WTC11 (cell line): ENCODE measurements around the gene LFNG.

Source experiments
- CBFB ChIP-seq: sonication (generic); formaldehyde crosslinking; IDR thresholded peaks from 2 replicates; pipeline ENCODE4 v1.8.1; 2022; ENCODE audit warnings: mild to moderate bottlenecking, low read depth, missing genetic modification reagents
- CREB1 ChIP-seq: sonication (generic); formaldehyde crosslinking; IDR thresholded peaks from 2 replicates; pipeline ENCODE4 v1.8.0; 2023; ENCODE audit warnings: mild to moderate bottlenecking, missing genetic modification reagents
- CTCF ChIP-seq: fragments of 200-600 bp; IDR thresholded peaks from 2 replicates; pipeline ENCODE4 v1.8.0; 2022; ENCODE audit warnings: antibody characterized with exemption
- FOXK1 ChIP-seq: sonication (generic); formaldehyde crosslinking; IDR thresholded peaks from 2 replicates; pipeline ENCODE4 v1.8.0; 2022; ENCODE audit warnings: mild to moderate bottlenecking, moderate library complexity, missing genetic modification reagents
- IRF2 ChIP-seq: sonication (generic); formaldehyde crosslinking; IDR thresholded peaks from 2 replicates; pipeline ENCODE4 v1.8.0; 2022; ENCODE audit warnings: low read depth, missing genetic modification reagents, borderline replicate concordance
- NR2C2 ChIP-seq: sonication (generic); formaldehyde crosslinking; IDR thresholded peaks from 2 replicates; pipeline ENCODE4 v1.8.0; 2022; ENCODE audit warnings: mild to moderate bottlenecking, missing genetic modification reagents
- RELA ChIP-seq: sonication (generic); formaldehyde crosslinking; IDR thresholded peaks from 2 replicates; pipeline ENCODE4 v1.8.1; 2022; ENCODE audit warnings: missing genetic modification reagents, mild to moderate bottlenecking, borderline replicate concordance
- SP1 ChIP-seq: sonication (generic); formaldehyde crosslinking; conservative IDR thresholded peaks from 2 replicates; pipeline ENCODE4 v1.8.1; 2022; ENCODE audit warnings: missing genetic modification reagents
- TEAD4 ChIP-seq: sonication (generic); formaldehyde crosslinking; IDR thresholded peaks from 2 replicates; pipeline ENCODE4 v1.8.0; 2022; ENCODE audit warnings: mild to moderate bottlenecking, missing genetic modification reagents
- USF2 ChIP-seq: sonication (generic); formaldehyde crosslinking; IDR thresholded peaks from 2 replicates; pipeline ENCODE4 v1.8.1; 2023; ENCODE audit warnings: mild to moderate bottlenecking, missing genetic modification reagents, moderate library complexity
- ZBTB43 ChIP-seq: sonication (generic); formaldehyde crosslinking; IDR thresholded peaks from 2 replicates; pipeline ENCODE4 v1.8.1; 2023; ENCODE audit warnings: mild to moderate bottlenecking, missing genetic modification reagents
- ZNF416 ChIP-seq: fragments of 250-450 bp; sonication (Bioruptor Pico); IDR thresholded peaks from 2 replicates; pipeline ENCODE4 v1.9.0; 2021; ENCODE audit warnings: mild to moderate bottlenecking, inconsistent platforms
- TF ChIP-seq, protein P1 (sequence below): sonication (generic); formaldehyde crosslinking; IDR thresholded peaks from 2 replicates; pipeline ENCODE4 v1.8.1; 2022; ENCODE audit warnings: low read depth, missing genetic modification reagents, borderline replicate concordance

DNA sequence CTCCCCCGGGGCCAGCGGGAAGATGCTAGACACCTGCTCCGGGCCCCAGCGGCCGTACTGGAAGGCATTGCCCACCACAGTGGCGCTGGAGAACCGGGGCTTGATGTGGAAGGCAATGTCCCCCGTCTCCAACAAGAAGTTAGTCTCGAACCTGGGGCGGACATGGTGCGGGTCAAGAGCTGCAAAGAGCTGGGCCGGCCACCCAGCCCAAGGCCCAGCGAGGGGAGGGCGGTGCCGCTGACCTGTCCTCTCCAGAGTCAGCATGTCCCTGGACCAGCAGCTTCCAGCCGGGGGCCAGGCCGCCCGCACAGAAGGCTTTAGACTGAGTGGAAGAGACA, 43.9 kb upstream of the LFNG start:
- TF ChIP-seq CTCF (no peak), SP1 (CRISPR knock-in tag) (no peak), CBFB (CRISPR knock-in tag) (no peak), USF2 (CRISPR knock-in tag) (no peak), TEAD4 (no peak), ZBTB43 (CRISPR knock-in tag) (no peak), ZNF416 (CRISPR knock-in tag) (no peak), RELA (no peak), IRF2 (CRISPR knock-in tag) (no peak), CREB1 (CRISPR knock-in tag) (no peak), NR2C2 (no peak), FOXK1 (CRISPR knock-in tag) (no peak)
- TF ChIP-seq, protein P1, sequence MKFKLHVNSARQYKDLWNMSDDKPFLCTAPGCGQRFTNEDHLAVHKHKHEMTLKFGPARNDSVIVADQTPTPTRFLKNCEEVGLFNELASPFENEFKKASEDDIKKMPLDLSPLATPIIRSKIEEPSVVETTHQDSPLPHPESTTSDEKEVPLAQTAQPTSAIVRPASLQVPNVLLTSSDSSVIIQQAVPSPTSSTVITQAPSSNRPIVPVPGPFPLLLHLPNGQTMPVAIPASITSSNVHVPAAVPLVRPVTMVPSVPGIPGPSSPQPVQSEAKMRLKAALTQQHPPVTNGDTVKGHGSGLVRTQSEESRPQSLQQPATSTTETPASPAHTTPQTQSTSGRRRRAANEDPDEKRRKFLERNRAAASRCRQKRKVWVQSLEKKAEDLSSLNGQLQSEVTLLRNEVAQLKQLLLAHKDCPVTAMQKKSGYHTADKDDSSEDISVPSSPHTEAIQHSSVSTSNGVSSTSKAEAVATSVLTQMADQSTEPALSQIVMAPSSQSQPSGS = no peak
